22Rv1 (cell line): ENCODE measurements around the gene EIF4G3.

ENCODE experiments used
- CTCF ChIP-seq: fragments of 450-650 bp; IDR thresholded peaks from 2 replicates; pipeline ENCODE4 v1.5.1; 2017; ENCODE audit warnings: mild to moderate bottlenecking
- ZFX ChIP-seq: fragments of 450-650 bp; IDR thresholded peaks from 2 replicates; pipeline ENCODE4 v1.6.1; 2017; ENCODE audit warnings: antibody characterized with exemption, borderline replicate concordance

GRCh38 chr1:21123287-21123948, 53.3 kb downstream of the EIF4G3 start:
- no peak for TF ChIP-seq CTCF
- TF ChIP-seq ZFX, result no peak
